Muscle of arm (tissue), 12 donors: ENCODE data around the gene EXD1. TPM values are rescaled to one million over a fixed set of nuclear protein-coding genes. Genes with fewer than 3 reads are reported as not detected.
"Not testable (repeated sequence)": the region's sequence is repeated elsewhere in the genome, so short reads cannot be mapped to it uniquely, and the experiment has no call there.

Experiments used
- DNase-seq: peaks from one replicate; pipeline ENCODE4 v3.0.0-alpha.2; 2013
- polyA plus RNA-seq, 12 donors: library from polyadenylated mRNA; unstranded; fragments of 120-200 nt; gene quantifications; one replicate each; pipeline ENCODE4 v1.2.1, GENCODE V29; 2013; ENCODE audit not compliant: insufficient read length in 12 of 12

EXD1 gene
- polyA plus RNA-seq, 12 donors: not detected

DNA sequence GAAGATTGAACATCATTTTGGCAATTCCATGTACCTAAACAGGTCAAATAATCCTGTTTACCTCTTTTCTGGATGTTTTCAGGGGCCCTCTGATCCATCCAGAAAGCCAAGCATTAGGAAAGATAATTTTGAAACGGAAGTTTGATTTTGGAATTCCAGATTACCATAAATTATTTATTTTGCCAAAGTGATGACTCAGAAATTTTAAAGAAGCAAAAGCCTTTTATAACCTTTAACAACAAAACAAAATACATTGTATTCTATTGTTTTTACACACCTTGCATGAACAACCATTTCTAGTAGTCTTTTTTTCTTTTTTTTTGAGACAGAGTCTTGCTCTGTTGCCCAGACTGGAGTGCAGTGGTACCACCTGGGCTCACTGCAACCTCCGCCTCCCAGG lies 82.5 kb downstream of the EXD1 start:
- no peak for DNase-seq

DNA sequence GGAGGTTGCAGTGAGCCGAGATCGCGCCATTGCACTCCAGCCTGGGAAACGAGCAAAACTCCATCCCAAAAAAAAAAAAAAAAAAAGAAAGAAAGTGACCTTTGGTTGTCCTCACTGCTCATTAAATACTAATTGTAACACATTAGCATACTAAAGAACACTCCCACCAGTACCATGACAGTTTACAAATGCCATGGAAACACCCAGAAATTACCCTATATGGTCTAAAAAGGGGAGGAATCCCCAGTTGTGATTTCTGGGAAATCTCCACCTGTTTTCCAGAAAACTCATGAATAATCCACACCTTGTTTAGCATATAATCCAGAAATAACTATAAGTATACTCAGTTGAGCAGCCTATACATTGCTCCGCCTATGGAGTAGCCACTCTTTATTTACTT lies 90.9 kb downstream of the EXD1 start:
- no peak for DNase-seq

DNA sequence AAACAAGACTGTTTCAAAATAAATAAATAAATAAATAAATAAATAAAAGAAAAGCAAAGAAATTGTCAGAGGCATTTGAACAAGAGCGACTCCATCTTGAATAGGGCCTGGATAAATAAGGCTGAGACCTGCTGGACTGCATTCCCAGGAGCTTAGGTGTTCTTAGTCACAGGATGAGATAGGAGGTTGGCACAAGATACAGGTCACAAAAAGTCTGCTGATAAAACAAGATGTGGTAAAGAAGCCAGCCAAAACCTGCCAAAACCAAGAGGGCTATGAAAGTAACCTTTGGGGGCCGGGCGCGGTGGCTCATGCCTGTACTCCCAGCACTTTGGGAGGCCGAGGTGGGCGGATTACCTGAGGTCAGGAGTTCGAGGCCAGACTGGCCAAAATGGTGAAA lies 91.4 kb downstream of the EXD1 start:
- not testable (repeated sequence) for DNase-seq

DNA sequence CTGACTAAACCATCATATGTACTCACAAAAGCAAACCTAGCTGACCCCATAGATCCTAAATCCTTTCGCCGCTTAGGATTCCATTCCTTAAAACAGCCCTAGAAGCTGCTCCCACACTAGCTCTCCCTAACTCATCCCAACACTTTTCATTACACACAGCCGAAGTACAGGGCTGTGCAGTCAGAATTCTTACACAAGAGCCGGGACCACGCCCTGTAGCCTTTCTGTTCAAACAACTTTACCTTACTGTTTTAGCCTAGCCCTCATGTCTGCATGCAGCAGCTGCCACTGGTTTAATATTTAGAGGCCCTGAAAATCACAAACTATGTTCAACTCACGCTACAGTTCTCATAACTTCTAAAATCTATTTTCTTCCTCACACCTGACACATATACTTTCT lies 95.0 kb downstream of the EXD1 start:
- DNase-seq: not testable (repeated sequence)

DNA sequence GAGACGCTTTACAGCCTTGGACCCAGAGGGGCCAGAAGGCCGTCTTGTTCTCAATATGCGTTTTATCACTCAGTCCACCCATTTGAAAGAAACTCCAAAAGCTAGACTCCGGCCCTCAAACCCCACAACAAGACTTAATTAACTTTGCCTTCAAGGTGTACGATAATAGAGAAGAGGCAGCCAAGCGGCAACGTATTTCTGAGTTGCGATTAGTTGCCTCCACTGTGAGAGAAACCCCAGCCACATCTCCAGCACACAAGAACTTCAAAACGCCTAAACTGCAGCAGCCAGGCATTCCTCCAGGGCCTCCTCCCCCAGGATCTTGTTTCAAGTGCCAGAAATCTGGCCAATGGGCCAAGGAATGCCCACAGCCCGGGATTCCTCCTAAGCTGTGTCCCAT lies 97.1 kb downstream of the EXD1 start:
- DNase-seq: no peak

Other genes with a start within 250 kb of the EXD1 start
- 10 to 100 TPM in 11 of 12 donors, not detected in 1; 14.1 to 33.2 (median 17.0) TPM for gene INO80, start 114.5 kb downstream of the EXD1 start, polyA plus RNA-seq
- 10 to 100 TPM in 11 of 12 donors, not detected in 1; 43.2 to 64.9 (median 52.9) TPM for gene CHP1, start 511 bp upstream of the EXD1 start, polyA plus RNA-seq
- 1 to 10 TPM in 11 of 12 donors, not detected in 1; 2.6 to 9.3 (median 3.9) TPM for gene OIP5, start 101.8 kb upstream of the EXD1 start, polyA plus RNA-seq
- 10 to 100 TPM in 11 of 12 donors, not detected in 1; 21.7 to 88.5 (median 45.9) TPM for gene NUSAP1, start 102.1 kb upstream of the EXD1 start, polyA plus RNA-seq
- 10 to 100 TPM in 10 of 12 donors, not detected in 2; 15.4 to 23.1 (median 20.1) TPM for gene NDUFAF1, start 171.7 kb upstream of the EXD1 start, polyA plus RNA-seq
- 10 to 100 TPM in 11 of 12 donors, not detected in 1; 48.4 to 70.5 (median 53.7) TPM for gene RTF1, start 186.3 kb upstream of the EXD1 start, polyA plus RNA-seq